Measurements from ENCODE around the gene MYH15. TPM values are rescaled to one million over a fixed set of nuclear protein-coding genes. Genes with fewer than 3 reads are reported as not detected.

Gene MYH15
- total RNA-seq, 4 donors from 2014 or later = not detected

DNA sequence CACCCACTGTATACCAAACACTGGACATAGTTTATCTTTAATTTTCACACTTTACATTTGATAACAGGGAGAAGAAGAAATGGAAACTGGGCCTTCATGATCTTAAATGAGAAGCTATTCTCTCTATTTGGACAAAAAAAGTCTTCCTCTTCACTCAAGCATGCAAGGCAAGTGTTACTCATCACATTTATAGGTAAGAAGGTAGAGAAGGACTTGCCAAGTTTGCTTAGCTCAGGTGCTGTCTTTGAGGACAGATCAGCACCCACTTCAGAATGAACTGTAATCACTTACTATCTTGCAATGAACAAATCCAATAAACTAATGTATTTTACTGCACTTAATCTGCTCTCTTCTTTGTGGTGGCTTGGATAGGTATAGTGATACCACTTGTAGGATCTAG, 1.1 kb upstream of the MYH15 start:
- TF ChIP-seq CTCF (IDR thresholded peaks at IDR 0.05) = no peak
- DNase-seq (ENCODE audit: low spot score) = no peak
- no peak for ATAC-seq (ENCODE audit: low FRiP score)

GRCh38 chr3:108511055-108511454, 659 bp upstream of the MYH15 start:
- no peak for DNase-seq (ENCODE audit: low spot score)
- no peak for ATAC-seq (ENCODE audit: low FRiP score)
- TF ChIP-seq CTCF (IDR thresholded peaks at IDR 0.05) = no peak

DNA sequence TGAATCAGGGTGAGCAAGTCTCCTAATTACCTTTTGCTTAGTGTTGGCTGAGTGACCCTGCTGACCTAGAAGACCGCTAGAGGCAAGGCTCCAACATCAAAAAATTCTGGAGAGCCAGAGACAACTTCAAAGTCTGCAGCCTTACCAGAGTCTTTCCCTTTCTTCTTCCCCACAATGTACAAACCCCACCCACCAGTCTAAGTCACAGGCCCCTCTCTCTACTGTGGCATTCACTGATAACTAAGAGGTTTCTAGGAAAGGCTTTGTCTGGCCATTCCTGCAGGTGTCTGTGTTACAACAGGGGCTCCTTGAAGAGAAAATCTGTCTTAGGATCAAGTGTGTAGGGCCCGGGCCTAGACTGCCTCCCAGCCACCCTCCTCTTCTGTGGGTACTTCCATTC, 525 bp downstream of the MYH15 start:
- no peak for DNase-seq (ENCODE audit: low spot score)
- no peak for ATAC-seq (ENCODE audit: low FRiP score)
- TF ChIP-seq CTCF (IDR thresholded peaks at IDR 0.05) = no peak

DNA sequence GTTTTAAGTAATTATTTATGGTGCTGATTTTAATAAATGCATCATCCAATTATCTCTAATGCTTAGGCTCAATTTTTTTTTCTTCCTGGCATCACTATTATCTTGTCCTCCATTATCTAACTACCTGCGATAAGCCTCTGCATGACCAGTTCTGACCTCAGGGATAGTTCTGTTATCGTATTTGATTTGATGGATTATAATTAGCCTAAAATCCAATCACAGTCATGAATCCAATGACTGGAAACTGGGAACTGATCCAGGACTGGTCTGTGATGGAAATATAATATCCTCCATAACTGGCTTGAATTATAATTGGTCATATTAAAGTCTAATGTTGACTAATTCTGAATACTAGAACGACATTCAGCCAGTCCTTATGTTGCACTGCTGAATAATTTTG, 1.1 kb downstream of the MYH15 start:
- TF ChIP-seq CTCF (IDR thresholded peaks at IDR 0.05) = no peak
- ATAC-seq (ENCODE audit: low FRiP score) (no peak), DNase-seq (ENCODE audit: low spot score) (no peak)

DNA sequence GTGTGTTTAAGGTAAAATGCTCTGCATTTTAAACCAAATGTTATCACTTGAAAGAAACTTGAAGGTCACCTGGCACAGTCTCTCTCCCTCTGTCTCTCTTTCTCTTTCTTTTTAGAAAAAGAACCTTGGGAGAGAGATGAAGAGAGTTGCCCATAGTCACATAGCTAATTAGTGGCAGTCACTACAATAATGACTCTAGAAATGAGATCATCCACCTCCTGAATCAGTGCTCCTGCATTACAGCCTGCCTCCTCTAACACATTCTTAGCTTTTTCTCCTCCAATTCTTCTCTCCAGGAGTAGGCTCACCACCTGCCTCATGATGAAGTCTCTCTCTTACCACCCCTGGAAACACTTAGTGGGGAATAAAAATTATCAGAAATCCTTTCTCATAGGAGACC, 2.5 kb downstream of the MYH15 start:
- TF ChIP-seq CTCF (IDR thresholded peaks at IDR 0.05) = no peak
- DNase-seq (ENCODE audit: low spot score) (no peak), ATAC-seq (ENCODE audit: low FRiP score) (no peak)

- ATAC-seq (ENCODE audit: low FRiP score) = no peak
- TF ChIP-seq CTCF (IDR thresholded peaks at IDR 0.05) = no peak
- no peak for DNase-seq (ENCODE audit: low spot score)
Observed at GRCh38 chr3:108505811-108506210, 4.6 kb downstream of the MYH15 start.

DNA sequence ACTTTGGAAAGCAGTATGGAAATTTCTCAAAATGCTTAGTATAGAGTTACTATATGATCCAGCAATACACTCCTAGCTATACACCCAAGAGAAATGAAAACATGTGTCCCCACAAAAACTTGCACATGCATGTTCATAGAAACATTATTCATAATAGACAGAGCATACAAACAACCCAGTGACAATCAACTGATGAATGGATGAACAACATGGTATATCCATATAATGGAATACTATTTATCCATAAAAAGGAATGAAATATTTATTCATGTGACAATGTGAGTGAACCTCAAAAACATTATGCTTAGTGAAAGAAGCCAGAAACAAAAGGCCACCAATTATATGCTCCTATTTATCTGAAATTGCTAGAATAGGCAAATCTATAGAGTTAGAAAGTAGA, 6.7 kb downstream of the MYH15 start:
- ATAC-seq (ENCODE audit: low FRiP score) (no peak), DNase-seq (ENCODE audit: low spot score) (no peak)
- no peak for TF ChIP-seq CTCF (IDR thresholded peaks at IDR 0.05)
